Endothelial cell of umbilical vein (primary cell): ENCODE measurements around the gene COL1A1. TPM values are rescaled to one million over a fixed set of nuclear protein-coding genes. Genes with fewer than 3 reads are reported as not detected.

Experiments used
- BruUV-seq: library from RNA; stranded (reverse); fragments of 400-500 nt; replicated peaks from 2 replicates; lab custom pipeline; 2021; lab: Mats Ljungman, UMichigan
- CTCF ChIA-PET: fragments of 300-600, 350-600 bp; sonication (Branson Sonifier 250); formaldehyde crosslinking; loops from one replicate; lab custom pipeline; 2021; ENCODE audit warnings: antibody characterized with exemption, inconsistent platforms; lab: Charles Lee
- POLR2A ChIA-PET: fragments of 300-600, 350-600 bp; sonication (Branson Sonifier 250); formaldehyde crosslinking; loops from one replicate; lab custom pipeline; 2021; ENCODE audit warnings: antibody characterized with exemption, inconsistent platforms; lab: Charles Lee
- DNase-seq: peaks from one replicate; pipeline ENCODE4 v3.0.0-alpha.2; 2011; ENCODE audit warnings: low read depth, low spot score
- FAIRE-seq: peaks from 2 replicates; lab custom pipeline; 2011; peaks lifted over from hg19 to GRCh38; lab: Jason Lieb, UNC
- H2AFZ ChIP-seq: 2 replicates; pipeline ENCODE4 v1.6.0; 2012; ENCODE audit warnings: low read depth, low read length, control low read depth, inconsistent platforms
- H3K27ac ChIP-seq: 2 replicates; pipeline ENCODE4 v1.5.1; 2011; ENCODE audit warnings: low read depth, mild to moderate bottlenecking, control low read depth, low read length, moderate library complexity; ENCODE audit not compliant: insufficient read depth
- H3K27me3 ChIP-seq, 2 experiments: 2 replicates each; pipeline versions ENCODE4 v1.6.0 to v1.6.1; 2011; ENCODE audit warnings: low read length in 2 of 2, mixed read lengths in 1 of 2; ENCODE audit not compliant: control insufficient read depth in 2 of 2, insufficient read depth in 2 of 2
- H3K36me3 ChIP-seq, 2 experiments: 2 replicates in 1 of 2; 3 replicates in 1 of 2; pipeline ENCODE4 v1.5.1; 2011; ENCODE audit warnings: low read length in 2 of 2, mild to moderate bottlenecking in 1 of 2, moderate library complexity in 1 of 2; ENCODE audit not compliant: control insufficient read depth in 2 of 2, insufficient read depth in 2 of 2; ENCODE audit errors: extremely low read depth in 1 of 2
- H3K4me1 ChIP-seq: 3 replicates; pipeline ENCODE4 v1.5.1; 2011; ENCODE audit warnings: mild to moderate bottlenecking, low read length; ENCODE audit not compliant: control insufficient read depth, insufficient read depth; ENCODE audit errors: extremely low read depth
- H3K4me2 ChIP-seq: 2 replicates; pipeline ENCODE4 v1.6.1; 2011; ENCODE audit warnings: low read length, control low read depth, mixed read lengths; ENCODE audit not compliant: insufficient read depth
- H3K4me3 ChIP-seq, 3 experiments: fragments of 200-600 bp in 1 of 3; sonication (generic), shearing (Covaris generic) in 1 of 3; replicated peaks in 1 of 3; 2 replicates each; pipeline ENCODE4 v1.5.1; 2011 to 2016; ENCODE audit warnings: control low read depth in 3 of 3, low read length in 3 of 3, mild to moderate bottlenecking in 2 of 3, inconsistent platforms in 1 of 3, low read depth in 1 of 3, moderate library complexity in 1 of 3; ENCODE audit not compliant: insufficient read depth in 1 of 3
- H3K79me2 ChIP-seq: 2 replicates; pipeline ENCODE4 v1.6.0; 2012; ENCODE audit warnings: low read length, inconsistent platforms; ENCODE audit not compliant: control insufficient read depth, insufficient read depth
- H3K9ac ChIP-seq: replicated peaks from 2 replicates; pipeline ENCODE3; 2011; ENCODE audit warnings: low read length, control low read depth; ENCODE audit not compliant: insufficient read depth; ENCODE audit errors: extremely low read depth
- H3K9me1 ChIP-seq: replicated peaks from 3 replicates; pipeline ENCODE4 v1.6.0; 2011; ENCODE audit warnings: mild to moderate bottlenecking, low read length; ENCODE audit not compliant: control insufficient read depth, insufficient read depth; ENCODE audit errors: extremely low read depth
- H3K9me3 ChIP-seq: replicated peaks from 2 replicates; pipeline ENCODE4 v1.5.1; 2012; ENCODE audit warnings: low read length, inconsistent platforms; ENCODE audit not compliant: control insufficient read depth, insufficient read depth
- H4K20me1 ChIP-seq: replicated peaks from 2 replicates; pipeline ENCODE3; 2011; ENCODE audit warnings: mild to moderate bottlenecking, low read length; ENCODE audit not compliant: control insufficient read depth, insufficient read depth; ENCODE audit errors: extremely low read depth
- CTCF ChIP-seq, 2 donors: IDR thresholded peaks; 1 replicate in 1 of 2; 2 replicates in 1 of 2; pipeline ENCODE4 v1.5.1; 2011; ENCODE audit warnings: low read length in 2 of 2, mild to moderate bottlenecking in 2 of 2, moderate library complexity in 2 of 2, control low read depth in 1 of 2, inconsistent platforms in 1 of 2, low read depth in 1 of 2; ENCODE audit not compliant: insufficient read depth in 1 of 2; ENCODE audit errors: extremely low read depth in 1 of 2
- EZH2 ChIP-seq: IDR thresholded peaks from 2 replicates; pipeline ENCODE4 v1.6.1; 2012; ENCODE audit warnings: borderline replicate concordance, low read depth, mild to moderate bottlenecking, moderate library complexity, low read length, inconsistent platforms; ENCODE audit not compliant: severe bottlenecking
- FOS ChIP-seq: IDR thresholded peaks from 2 replicates; pipeline ENCODE4 v1.6.1; 2011; ENCODE audit warnings: mild to moderate bottlenecking, low read length, moderate library complexity, borderline replicate concordance; ENCODE audit not compliant: insufficient read depth
- GATA2 ChIP-seq: IDR thresholded peaks from 2 replicates; pipeline ENCODE4 v1.7.0; 2011; ENCODE audit warnings: low read depth, mild to moderate bottlenecking, moderate library complexity, mixed read lengths, low read length; ENCODE audit not compliant: insufficient read length, insufficient read depth
- JUN ChIP-seq: IDR thresholded peaks from 2 replicates; pipeline ENCODE4 v1.6.1; 2011; ENCODE audit warnings: borderline replicate concordance, low read depth; ENCODE audit not compliant: insufficient read length, insufficient read depth
- MYC ChIP-seq: IDR thresholded peaks from one replicate; pipeline ENCODE4 v1.6.1; 2011; ENCODE audit warnings: mild to moderate bottlenecking, low read depth, low read length
- POLR2A ChIP-seq: IDR thresholded peaks from 2 replicates; pipeline ENCODE4 v1.6.1; 2012; ENCODE audit warnings: low read depth, mild to moderate bottlenecking, control low read depth, low read length
- POLR2AphosphoS5 ChIP-seq: IDR thresholded peaks from 2 replicates; pipeline ENCODE4 v1.6.1; 2012; ENCODE audit warnings: low read depth, mild to moderate bottlenecking, control low read depth, low read length, moderate library complexity; ENCODE audit not compliant: insufficient read depth
- dilution Hi-C: fragments of 300-500 bp; cut with MboI; formaldehyde crosslinking; loops from one replicate; pipeline ENCODE4 v1.15.0; 2019; ENCODE audit warnings: low sequenced_read_pairs; ENCODE audit not compliant: extremely low pct_ligation_motif_present
- intact Hi-C: fragments of 100-400 bp; cut with micrococcal nuclease; formaldehyde crosslinking; loops from one replicate; pipeline ENCODE4 v1.10.0; 2022
- polyA plus RNA-seq, 4 experiments: library from polyadenylated mRNA; depleted of rRNA in 3 of 4; stranded (reverse) in 3 of 4; unstranded in 1 of 4; fragments of >200 nt; gene quantifications; 2 replicates each; pipeline versions ENCODE4 v1.2.1 to v1.2.3, GENCODE V29; 2011 to 2012; ENCODE audit warnings: missing spikeins in 1 of 4
- total RNA-seq: library from RNA; stranded (reverse); gene quantifications from 2 replicates; pipeline ENCODE4 v1.2.3, GENCODE V29; 2021
- TF ChIP-seq, protein P1 (sequence below): IDR thresholded peaks from 2 replicates; pipeline ENCODE4 v1.6.1; 2011; ENCODE audit not compliant: insufficient read depth, insufficient read length

COL1A1 gene
- total and polyA plus RNA-seq, 2 donors (not counting 3 experiments of a cell fraction or from before 2014, with no cell fraction given): 0.07 TPM

GRCh38 chr17:50175035-50175807, 26.2 kb downstream of the COL1A1 start:
- H3K27ac ChIP-seq: no peak overlapping the region
- peaks cover 16% of the 10 kb centered on the region for H3K4me1 ChIP-seq
- no peaks in the 10 kb centered on the region for H3K9me3 ChIP-seq
- ChIA-PET POLR2A (no interaction called here), CTCF (interaction anchor here (1.0 to 8.8 kb wide), 4 partner anchors 8 to 25 kb away, joined by 3 to 234 read pairs (median 46); partner anchors contain the start of gene COL1A1)
- no peaks in the 10 kb centered on the region for H4K20me1 ChIP-seq
- H3K27me3 ChIP-seq: no peaks in the 10 kb centered on the region
- no peak overlapping the region for H2AFZ ChIP-seq
- no peaks in the 10 kb centered on the region for H3K79me2 ChIP-seq
- no peak overlapping the region for H3K4me3 ChIP-seq
- BruUV-seq: no TSS peak
- no peaks in the 10 kb centered on the region for H3K36me3 ChIP-seq
- no peak for TF ChIP-seq POLR2AphosphoS5
- no peak for TF ChIP-seq JUN
- TF ChIP-seq, protein P1, sequence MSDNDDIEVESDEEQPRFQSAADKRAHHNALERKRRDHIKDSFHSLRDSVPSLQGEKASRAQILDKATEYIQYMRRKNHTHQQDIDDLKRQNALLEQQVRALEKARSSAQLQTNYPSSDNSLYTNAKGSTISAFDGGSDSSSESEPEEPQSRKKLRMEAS: no peak
- no peak for TF ChIP-seq CTCF (IDR thresholded peaks at IDR 0.05; ENCODE audit: extremely low read depth in 1 of 2, insufficient read depth in 1 of 2, low read depth in 1 of 2, low read length in 2 of 2)
- TF ChIP-seq GATA2: no peak
- TF ChIP-seq MYC: no peak
- no peak for TF ChIP-seq EZH2
- no peak for TF ChIP-seq FOS
- no peak for TF ChIP-seq POLR2A
- dilution Hi-C loops: no loop called here
- FAIRE-seq (no peak), DNase-seq (no peak)
- H3K9ac ChIP-seq: no peak overlapping the region
- intact Hi-C loops: no loop called here
- H3K9me1 ChIP-seq: no peaks in the 10 kb centered on the region
- no peak overlapping the region for H3K4me2 ChIP-seq
